Measurements from ENCODE around the gene PEX13.
"Not testable (repeated sequence)": the region's sequence is repeated elsewhere in the genome, so short reads cannot be mapped to it uniquely, and the experiment has no call there.

The PEX13 gene, protein sequence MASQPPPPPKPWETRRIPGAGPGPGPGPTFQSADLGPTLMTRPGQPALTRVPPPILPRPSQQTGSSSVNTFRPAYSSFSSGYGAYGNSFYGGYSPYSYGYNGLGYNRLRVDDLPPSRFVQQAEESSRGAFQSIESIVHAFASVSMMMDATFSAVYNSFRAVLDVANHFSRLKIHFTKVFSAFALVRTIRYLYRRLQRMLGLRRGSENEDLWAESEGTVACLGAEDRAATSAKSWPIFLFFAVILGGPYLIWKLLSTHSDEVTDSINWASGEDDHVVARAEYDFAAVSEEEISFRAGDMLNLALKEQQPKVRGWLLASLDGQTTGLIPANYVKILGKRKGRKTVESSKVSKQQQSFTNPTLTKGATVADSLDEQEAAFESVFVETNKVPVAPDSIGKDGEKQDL

DNA sequence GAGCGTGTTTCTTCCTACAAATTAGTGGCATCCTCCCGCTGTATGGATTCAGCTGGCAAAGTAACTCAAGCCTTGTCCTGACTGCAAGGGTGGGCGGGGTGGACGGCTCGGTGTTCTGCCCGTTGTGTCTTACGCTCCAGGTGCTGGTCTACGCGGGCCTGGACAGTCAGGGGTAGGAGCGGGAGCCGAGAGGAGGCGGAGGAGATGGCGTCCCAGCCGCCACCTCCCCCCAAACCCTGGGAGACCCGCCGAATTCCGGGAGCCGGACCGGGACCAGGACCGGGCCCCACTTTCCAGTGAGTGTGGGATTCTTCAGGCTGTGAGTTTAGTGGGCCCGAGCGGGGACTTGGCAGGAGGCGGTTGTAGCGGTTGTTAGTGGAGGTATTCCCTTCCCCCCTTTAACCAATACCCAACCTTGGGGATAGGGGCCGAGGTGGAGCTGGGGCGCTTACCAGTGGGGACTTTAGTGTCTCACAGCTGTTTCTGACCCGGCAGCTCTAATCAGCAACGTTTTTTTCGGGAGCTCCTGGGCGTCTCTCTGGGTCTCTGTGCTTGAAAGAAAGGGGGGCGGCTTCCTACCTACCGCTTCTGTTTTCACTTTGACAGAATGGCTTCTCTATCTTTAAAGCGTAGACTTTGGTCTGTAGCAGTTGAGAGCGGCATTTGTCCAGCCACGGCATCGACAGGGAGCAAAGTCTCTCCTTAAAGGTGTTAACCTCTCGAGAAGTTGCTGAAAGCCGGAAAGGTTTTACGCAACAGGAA lies at the start of gene PEX13, which contains the start of gene PUS10:
PEX13 (plus strand) TSS at position 165 of the 762 bp plus-strand sequence; CDS start at position 205, 40 bp downstream.
PUS10 (minus strand) TSS at position 700 of the 762 bp plus-strand sequence. CDS start 6,365 bp downstream, outside the sequence.
- Mint-ChIP-seq H3K4me1 (peaks cover 40% of the 10 kb centered on the region), H3K27me3 (no peaks in the 10 kb centered on the region), H3K9me3 (no peaks in the 10 kb centered on the region), H3K36me3 (peaks cover 16% of the 10 kb centered on the region), H3K4me3 (peak within 1 kb of the TSS; percentile 95), H3K27ac (peak within 1 kb of the TSS; percentile 92)
- ATAC-seq: peak; percentile 94

DNA sequence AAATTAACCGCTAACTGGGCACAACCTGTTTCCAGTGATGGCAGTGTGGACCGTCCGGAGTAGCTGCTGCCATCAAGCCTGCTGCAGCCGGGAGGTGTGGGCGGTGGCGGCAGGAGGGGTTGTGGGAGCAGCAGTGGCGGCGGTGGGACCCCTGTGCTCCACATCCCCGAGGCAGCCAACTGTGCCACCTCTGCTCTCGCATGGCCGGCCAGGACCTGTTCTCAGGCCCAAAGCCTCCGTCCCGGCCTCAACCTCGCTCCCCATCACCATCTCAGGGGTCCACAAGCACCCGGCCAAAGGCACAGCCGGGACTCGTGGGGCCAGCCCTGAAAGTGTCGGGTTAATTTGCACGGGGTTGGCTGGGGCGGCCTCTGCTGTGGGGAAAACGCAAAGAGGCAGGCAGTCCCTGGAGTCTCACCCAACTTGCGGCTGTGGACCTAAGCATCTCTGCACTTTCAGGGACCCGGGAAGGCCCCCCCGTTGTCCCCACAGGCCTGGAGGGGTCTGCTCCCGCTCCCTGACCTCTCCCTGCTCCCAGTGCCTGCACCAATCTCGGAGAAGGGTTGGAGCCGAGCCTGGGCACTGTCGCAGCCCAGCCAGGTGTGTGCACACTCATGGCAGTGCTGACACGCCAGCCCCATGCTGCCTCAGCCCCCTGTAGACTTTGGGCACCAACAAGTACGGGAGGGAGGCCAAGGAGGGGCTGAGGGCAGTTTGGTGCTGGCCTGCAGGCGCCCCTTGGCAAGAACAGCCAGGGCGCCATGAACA lies 44.4 kb upstream of the PEX13 start:
- Mint-ChIP-seq H3K9me3 (peaks cover 3% of the 10 kb centered on the region), H3K36me3 (peaks cover 13% of the 10 kb centered on the region), H3K27me3 (no peaks in the 10 kb centered on the region), H3K4me3 (peak overlapping the region; percentile 69), H3K27ac (peak overlapping the region; percentile 54), H3K4me1 (peaks cover 81% of the 10 kb centered on the region)
- ATAC-seq: peak; percentile 24

DNA sequence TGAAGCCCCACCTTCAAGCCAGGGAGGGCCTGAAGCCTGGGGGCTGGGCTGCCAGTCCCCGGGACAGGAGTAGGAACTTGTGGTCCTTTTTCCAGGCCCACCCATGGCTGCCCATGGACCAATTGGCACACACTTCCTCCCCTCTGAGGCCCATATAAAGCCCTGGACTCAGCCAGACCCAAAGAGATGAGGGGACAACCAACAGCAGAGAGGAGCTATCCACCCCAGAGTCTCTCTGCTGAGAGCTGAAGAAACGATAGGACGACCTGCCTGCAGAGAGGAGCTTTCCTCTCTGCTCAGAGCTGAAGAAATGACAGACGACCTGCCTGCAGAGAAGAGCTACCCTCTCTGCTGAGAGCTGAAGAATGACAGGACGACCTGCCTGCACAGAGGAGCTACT lies 43.8 kb upstream of the PEX13 start:
- no peak for ATAC-seq
- Mint-ChIP-seq H3K9me3 (peaks cover 3% of the 10 kb centered on the region), H3K27me3 (no peaks in the 10 kb centered on the region), H3K4me3 (no peak overlapping the region), H3K27ac (peak overlapping the region; percentile 54), H3K36me3 (peaks cover 13% of the 10 kb centered on the region), H3K4me1 (peaks cover 81% of the 10 kb centered on the region)

DNA sequence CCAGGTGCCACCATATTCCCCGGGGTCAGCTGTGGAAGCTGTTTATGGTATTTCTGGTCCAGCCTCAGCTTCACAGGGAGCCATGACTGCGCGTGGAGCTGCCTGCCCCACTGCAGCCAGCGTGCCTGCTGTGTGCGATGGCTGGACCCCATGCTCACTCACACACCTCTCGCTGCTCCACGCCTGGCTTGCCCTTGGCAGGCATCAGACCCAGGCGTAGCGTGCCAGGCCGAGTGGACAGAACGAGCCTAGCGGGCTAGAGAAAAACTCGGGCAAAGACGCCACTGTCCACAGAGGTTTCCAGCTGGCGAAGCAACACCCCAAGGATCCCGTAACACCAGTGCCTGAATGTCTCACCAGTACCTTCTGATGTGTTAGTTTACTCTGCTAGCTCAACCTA lies 42.9 kb upstream of the PEX13 start:
- Mint-ChIP-seq H3K27ac (peak overlapping the region; percentile 54), H3K4me3 (no peak overlapping the region), H3K27me3 (no peaks in the 10 kb centered on the region), H3K36me3 (peaks cover 13% of the 10 kb centered on the region), H3K4me1 (peaks cover 84% of the 10 kb centered on the region), H3K9me3 (peaks cover 3% of the 10 kb centered on the region)
- no peak for ATAC-seq

DNA sequence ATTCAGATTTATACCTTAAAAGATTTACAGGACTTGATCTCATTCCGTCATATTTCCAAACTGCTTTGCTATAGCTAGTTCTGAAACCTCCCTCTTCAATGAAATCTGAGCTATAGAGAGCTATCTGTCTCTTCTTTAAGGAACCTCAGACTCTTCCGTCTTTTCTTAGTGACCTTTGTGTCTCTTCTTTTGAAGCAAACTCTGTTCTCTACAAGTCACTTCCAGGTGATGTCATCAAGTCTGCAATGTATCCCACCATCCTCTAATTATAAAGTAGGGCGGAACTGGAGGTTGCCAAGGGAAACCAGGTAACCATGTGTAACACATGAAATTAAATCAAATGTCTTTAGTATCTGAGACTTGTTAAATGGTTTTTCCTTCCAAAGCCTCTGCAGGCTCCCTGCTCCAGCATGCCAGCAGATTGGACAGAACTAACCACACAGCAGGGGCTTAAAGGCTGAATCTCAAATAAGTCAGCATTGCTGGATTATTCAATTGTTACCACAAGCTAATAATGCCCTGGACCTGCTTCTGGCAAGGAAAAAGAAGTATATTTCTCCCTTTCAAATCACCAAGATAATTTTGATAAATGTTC lies 41.2 kb upstream of the PEX13 start:
- ATAC-seq: no peak
- Mint-ChIP-seq H3K36me3 (peaks cover 13% of the 10 kb centered on the region), H3K27ac (peak overlapping the region; percentile 54), H3K9me3 (peaks cover 3% of the 10 kb centered on the region), H3K4me1 (peaks cover 88% of the 10 kb centered on the region), H3K27me3 (no peaks in the 10 kb centered on the region), H3K4me3 (no peak overlapping the region)

DNA sequence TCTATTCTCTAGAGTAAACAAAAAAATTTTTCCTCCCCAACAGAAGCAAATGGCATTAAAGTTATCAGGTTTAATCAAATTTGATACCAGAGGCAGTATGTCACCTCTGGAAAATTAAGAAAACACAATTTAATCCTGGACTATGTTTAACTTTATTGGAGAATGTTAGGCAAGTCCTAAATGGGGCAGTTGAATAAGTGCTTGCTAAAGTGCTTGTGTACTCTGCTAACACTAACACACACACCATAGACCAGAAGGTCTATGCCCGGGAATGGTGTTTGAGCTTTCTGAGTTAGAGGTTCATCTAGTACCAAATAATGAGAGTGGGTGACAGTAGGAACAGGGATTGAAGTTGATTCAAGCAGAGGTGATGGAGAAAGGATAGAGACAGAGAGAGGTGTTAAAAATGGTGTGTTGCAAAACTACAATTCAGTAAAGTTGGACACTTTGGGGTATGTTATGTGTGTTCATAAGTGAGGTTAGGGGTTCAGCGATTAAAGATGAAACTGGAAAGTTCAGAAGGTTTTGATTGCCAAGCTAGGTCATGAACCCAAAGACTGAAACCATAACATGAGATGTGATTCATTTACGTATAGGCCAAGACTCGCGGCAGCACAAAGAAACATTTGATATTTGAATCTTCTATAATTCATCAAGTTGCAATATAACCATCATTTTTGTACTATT lies 40.5 kb upstream of the PEX13 start:
- H3K36me3 Mint-ChIP-seq: peaks cover 13% of the 10 kb centered on the region
- ATAC-seq: no peak
- H3K9me3 Mint-ChIP-seq: peaks cover 3% of the 10 kb centered on the region
- peak overlapping the region; percentile 54 for H3K27ac Mint-ChIP-seq
- H3K4me1 Mint-ChIP-seq: peaks cover 81% of the 10 kb centered on the region
- no peak overlapping the region for H3K4me3 Mint-ChIP-seq
- H3K27me3 Mint-ChIP-seq: no peaks in the 10 kb centered on the region

DNA sequence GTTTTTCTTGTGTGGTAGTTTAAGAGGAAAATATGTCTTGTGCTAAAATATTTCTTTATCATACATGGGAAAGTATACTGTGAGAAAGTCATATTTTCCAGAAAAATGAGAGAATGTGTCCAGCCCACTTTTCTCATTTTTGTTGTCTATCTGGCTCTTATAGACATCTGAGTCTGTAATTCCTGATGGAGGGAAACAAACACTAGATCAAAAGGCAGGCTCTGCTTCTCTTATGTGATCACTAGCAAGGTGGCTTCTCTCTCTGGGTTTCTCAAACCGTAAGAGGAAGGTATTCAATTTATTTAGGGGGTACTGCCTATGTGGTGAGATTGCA lies 40.0 kb upstream of the PEX13 start:
- Mint-ChIP-seq H3K4me1 (peaks cover 77% of the 10 kb centered on the region), H3K36me3 (peaks cover 13% of the 10 kb centered on the region), H3K4me3 (no peak overlapping the region), H3K27me3 (no peaks in the 10 kb centered on the region), H3K27ac (peak overlapping the region; percentile 54), H3K9me3 (peaks cover 3% of the 10 kb centered on the region)
- no peak for ATAC-seq

DNA sequence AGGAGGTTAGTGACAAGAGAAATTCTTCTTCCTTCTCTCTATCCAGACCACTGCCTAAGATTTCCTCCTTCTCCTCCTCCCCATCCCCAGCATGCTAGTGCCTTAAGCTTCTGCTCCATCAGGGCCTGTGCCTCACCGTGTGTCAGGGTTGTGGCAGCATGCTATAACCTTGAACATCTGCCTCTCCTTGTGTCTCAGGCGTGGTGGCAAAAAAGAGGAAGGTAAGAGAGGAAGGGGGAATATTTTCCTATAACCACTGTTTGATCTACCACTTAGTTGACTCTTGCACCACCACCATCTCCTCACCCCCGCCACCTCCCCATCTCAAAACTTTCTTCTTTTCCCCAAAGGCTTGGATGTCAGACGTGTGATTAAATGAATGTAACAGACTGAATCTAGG lies 38.3 kb upstream of the PEX13 start:
- Mint-ChIP-seq H3K27ac (peak overlapping the region; percentile 63), H3K4me3 (no peak overlapping the region), H3K36me3 (peaks cover 6% of the 10 kb centered on the region), H3K9me3 (peaks cover 2% of the 10 kb centered on the region), H3K4me1 (peaks cover 65% of the 10 kb centered on the region), H3K27me3 (no peaks in the 10 kb centered on the region)
- peak; percentile 58 for ATAC-seq

DNA sequence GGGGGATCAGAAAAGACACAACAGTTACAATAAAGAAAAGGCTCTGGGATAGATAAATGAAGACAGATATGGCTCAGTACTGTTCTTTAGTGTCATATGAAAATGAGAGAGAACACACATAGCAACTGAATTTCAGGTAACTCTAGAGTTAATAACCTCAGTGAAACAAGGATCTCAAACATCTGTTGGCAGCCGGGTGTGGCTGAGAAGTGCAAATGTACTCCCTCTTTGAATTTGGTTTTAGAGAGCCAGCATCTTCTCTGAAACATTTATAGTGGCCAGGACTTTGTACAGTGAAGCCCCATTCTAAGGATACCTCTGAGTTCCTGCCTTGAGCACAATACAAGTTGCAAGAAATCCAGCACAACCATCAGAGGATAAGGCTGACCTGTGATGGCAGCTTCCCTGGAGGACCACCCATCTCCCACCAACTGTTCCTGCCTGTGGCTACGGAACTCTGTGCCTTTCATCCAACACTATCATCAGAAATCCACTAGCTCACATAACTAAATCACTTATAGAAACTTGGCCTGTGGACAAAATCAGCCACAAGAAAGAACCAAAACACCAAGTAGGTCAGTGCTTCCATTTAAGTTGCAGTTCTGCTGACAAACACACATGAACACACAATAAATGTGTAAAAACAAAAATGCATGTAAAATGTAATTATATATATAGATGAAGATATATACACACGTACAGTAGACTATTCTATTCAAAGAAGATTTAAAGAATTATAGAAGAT lies 37.3 kb upstream of the PEX13 start:
- H3K4me3 Mint-ChIP-seq: no peak overlapping the region
- ATAC-seq: no peak
- H3K27ac Mint-ChIP-seq: peak overlapping the region; percentile 63
- H3K9me3 Mint-ChIP-seq: no peaks in the 10 kb centered on the region
- no peaks in the 10 kb centered on the region for H3K27me3 Mint-ChIP-seq
- peaks cover 62% of the 10 kb centered on the region for H3K4me1 Mint-ChIP-seq
- no peaks in the 10 kb centered on the region for H3K36me3 Mint-ChIP-seq

DNA sequence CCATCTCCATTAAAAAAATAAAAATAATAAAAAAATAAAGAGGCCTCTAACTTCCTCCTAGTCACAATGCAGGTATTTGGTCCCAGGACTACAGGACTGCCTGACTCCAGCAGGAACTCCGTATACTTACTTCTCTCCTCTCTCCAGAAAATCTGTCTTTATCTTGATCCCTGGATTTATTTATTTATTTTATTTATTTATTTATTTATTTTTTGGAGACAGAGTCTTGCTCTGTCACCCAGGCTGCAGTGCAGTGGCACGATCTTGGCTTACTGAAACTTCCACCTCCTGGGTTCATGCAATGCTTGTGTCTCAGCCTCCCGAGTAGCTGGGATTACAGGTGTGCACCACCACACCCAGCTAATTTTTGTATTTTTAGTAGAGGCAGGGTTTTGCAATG lies 35.5 kb upstream of the PEX13 start:
- not testable (repeated sequence) for H3K9me3 Mint-ChIP-seq, H3K27ac Mint-ChIP-seq, ATAC-seq, H3K27me3 Mint-ChIP-seq, H3K4me3 Mint-ChIP-seq, H3K36me3 Mint-ChIP-seq
- peaks cover 52% of the 10 kb centered on the region for H3K4me1 Mint-ChIP-seq

DNA sequence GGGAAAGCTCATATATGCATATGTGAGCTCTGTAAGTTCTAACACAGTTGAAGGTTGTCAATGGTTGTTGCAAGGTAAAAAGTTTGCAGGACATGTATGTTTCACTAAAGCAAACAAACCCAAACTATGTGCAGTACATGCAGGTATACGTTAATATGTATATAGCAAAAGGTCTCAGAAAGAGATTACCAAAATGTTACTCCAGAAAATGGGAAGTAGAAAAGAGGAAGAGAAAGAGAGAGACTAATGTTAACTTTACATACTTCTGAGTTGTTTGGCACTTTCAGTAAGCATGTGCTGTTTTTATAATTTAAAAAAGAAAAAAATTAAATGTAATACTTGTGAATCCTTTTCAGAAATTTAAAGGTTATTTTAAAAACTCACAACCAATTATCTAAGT lies 32.8 kb upstream of the PEX13 start:
- peak overlapping the region; percentile 51 for H3K4me3 Mint-ChIP-seq
- H3K36me3 Mint-ChIP-seq: peaks cover 6% of the 10 kb centered on the region
- H3K27me3 Mint-ChIP-seq: no peaks in the 10 kb centered on the region
- ATAC-seq: peak; percentile 77
- peak overlapping the region; percentile 11 for H3K27ac Mint-ChIP-seq
- peaks cover 43% of the 10 kb centered on the region for H3K4me1 Mint-ChIP-seq
- no peaks in the 10 kb centered on the region for H3K9me3 Mint-ChIP-seq

DNA sequence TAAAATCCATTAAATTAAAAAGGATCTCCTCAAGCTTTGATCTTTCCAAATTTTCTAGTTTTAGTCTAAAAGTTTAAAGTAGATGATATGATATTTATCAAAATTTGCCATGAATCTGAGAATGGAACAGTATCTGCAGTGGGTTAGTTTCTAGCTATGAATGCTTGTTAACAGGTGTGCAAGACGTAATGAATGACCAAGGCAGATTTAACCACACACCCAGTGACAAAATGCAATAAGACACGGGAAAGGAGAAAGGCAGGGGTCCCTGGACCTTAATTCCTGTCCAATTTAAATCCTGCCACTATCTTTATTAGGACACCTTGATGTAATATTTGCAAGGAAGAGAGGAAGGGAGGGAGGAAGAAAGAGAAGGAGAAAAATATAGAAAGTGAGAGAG lies 30.5 kb upstream of the PEX13 start:
- Mint-ChIP-seq H3K9me3 (no peaks in the 10 kb centered on the region), H3K27ac (peak overlapping the region; percentile 73), H3K4me3 (peak overlapping the region; percentile 54), H3K27me3 (no peaks in the 10 kb centered on the region), H3K36me3 (peaks cover 6% of the 10 kb centered on the region), H3K4me1 (peaks cover 41% of the 10 kb centered on the region)
- no peak for ATAC-seq

DNA sequence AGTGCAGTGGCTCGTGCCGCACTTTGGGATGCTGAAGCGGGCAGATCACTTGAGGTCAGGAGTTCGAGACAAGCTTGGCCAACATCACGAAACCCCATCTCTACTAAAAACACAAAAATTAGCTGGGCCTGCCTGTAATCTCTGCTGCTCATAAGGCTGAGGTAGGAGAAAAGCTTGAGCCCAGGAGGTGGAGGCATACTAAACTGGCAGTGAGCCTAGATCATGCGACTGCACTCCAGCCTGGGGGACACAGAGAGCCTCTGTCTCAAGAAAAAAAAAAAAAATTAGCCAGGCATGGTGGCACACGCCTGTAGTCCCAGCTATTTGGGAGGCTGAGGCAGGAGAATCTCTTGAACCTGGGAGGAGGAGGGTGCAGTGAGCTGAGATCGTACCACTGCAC lies 29.9 kb upstream of the PEX13 start:
- not testable (repeated sequence) for H3K36me3 Mint-ChIP-seq, H3K9me3 Mint-ChIP-seq, ATAC-seq, H3K27me3 Mint-ChIP-seq, H3K4me3 Mint-ChIP-seq
- H3K4me1 Mint-ChIP-seq: peaks cover 45% of the 10 kb centered on the region
- peak overlapping the region; percentile 73 for H3K27ac Mint-ChIP-seq

DNA sequence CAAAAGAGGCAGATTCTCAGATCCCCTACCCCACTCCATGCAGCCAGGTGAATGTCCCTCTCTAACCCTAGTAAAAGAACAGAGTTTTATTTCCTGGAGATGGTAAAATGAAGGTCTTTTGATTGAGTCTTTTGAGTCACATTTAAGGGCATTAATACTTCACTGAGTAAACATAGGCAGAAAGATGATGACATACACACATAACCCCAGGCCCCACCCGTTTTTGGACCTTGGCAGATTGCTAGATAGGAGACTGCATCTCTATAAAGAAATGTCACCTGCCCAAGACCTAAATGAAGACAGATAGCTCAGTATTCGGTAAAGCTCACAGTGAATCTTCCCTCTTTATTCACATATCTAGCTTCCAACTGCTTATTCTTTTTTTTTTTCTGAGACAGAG lies 28.3 kb upstream of the PEX13 start:
- H3K4me3 Mint-ChIP-seq: no peak overlapping the region
- H3K27ac Mint-ChIP-seq: peak overlapping the region; percentile 63
- no peaks in the 10 kb centered on the region for H3K9me3 Mint-ChIP-seq

More for the DNA sequence above, 28.3 kb upstream of the PEX13 start:
- peaks cover 58% of the 10 kb centered on the region for H3K4me1 Mint-ChIP-seq
- H3K27me3 Mint-ChIP-seq: no peaks in the 10 kb centered on the region
- H3K36me3 Mint-ChIP-seq: peaks cover 6% of the 10 kb centered on the region
- ATAC-seq: no peak

Data from stimulated activated memory B cell treated with anti-CD40 and anti-IgM and Interleukin-4, amounts not matched to agents 10 μg/mL and 1 μg/mL and 100 μg/mL, for 72 hours (primary cell).